H1 (cell line): ENCODE measurements around the gene FARS2. TPM values are rescaled to one million over a fixed set of nuclear protein-coding genes. Genes with fewer than 3 reads are reported as not detected.

Experiments
- CTCF ChIA-PET: fragments of 300-600 bp; sonication (Branson Sonifier 250); formaldehyde crosslinking; loops from one replicate; lab custom pipeline; 2021; ENCODE audit not compliant: partially characterized antibody; lab: Charles Lee
- POLR2A ChIA-PET: fragments of 300-600 bp; sonication (Branson Sonifier 250); formaldehyde crosslinking; loops from one replicate; lab custom pipeline; 2021; ENCODE audit warnings: inconsistent platforms; ENCODE audit not compliant: partially characterized antibody; lab: Charles Lee
- DNase-seq, 2 experiments: peaks; one replicate each; pipeline versions ENCODE4 v3.0.0 to v3.0.0-alpha.2; 2010 to 2022; ENCODE audit warnings: low spot score in 2 of 2, low read depth in 1 of 2, mixed read lengths in 1 of 2
- FAIRE-seq: peaks from 2 replicates; lab custom pipeline; 2011; peaks lifted over from hg19 to GRCh38; lab: Jason Lieb, UNC
- H2AFZ ChIP-seq: 2 replicates; pipeline ENCODE4 v1.8.1; 2012; ENCODE audit warnings: low read length, inconsistent platforms
- H2AK5ac ChIP-seq: 2 replicates; pipeline ENCODE4 v1.6.1; 2013; ENCODE audit warnings: low read depth, low read length
- H2BK120ac ChIP-seq: replicated peaks from 2 replicates; pipeline ENCODE3; 2013; ENCODE audit warnings: low read depth, low read length, inconsistent platforms
- H2BK12ac ChIP-seq: 2 replicates; pipeline ENCODE4 v1.6.1; 2013; ENCODE audit warnings: low read depth, low read length
- H2BK15ac ChIP-seq: 2 replicates; pipeline ENCODE4 v1.6.1; 2013; ENCODE audit warnings: low read length
- H2BK20ac ChIP-seq: 2 replicates; pipeline ENCODE4 v1.6.1; 2013; ENCODE audit warnings: low read length
- H2BK5ac ChIP-seq: 2 replicates; pipeline ENCODE4 v1.6.1; 2013; ENCODE audit warnings: low read depth, low read length
- H3K14ac ChIP-seq: 2 replicates; pipeline ENCODE4 v1.6.1; 2013; ENCODE audit warnings: inconsistent platforms; ENCODE audit not compliant: insufficient read length
- H3K18ac ChIP-seq: 2 replicates; pipeline ENCODE4 v1.6.1; 2013; ENCODE audit warnings: low read length; ENCODE audit errors: extremely low read depth
- H3K23ac ChIP-seq: 2 replicates; pipeline ENCODE4 v1.6.1; 2013; ENCODE audit warnings: inconsistent platforms; ENCODE audit not compliant: insufficient read length
- H3K23me2 ChIP-seq: 2 replicates; pipeline ENCODE4 v1.6.1; 2013; ENCODE audit warnings: low read depth, low read length
- H3K27ac ChIP-seq: 2 replicates; pipeline ENCODE4 v1.6.1; 2011; ENCODE audit warnings: low read depth, low read length, inconsistent platforms
- H3K27me3 ChIP-seq, 4 experiments: replicated peaks in 1 of 4; 1 replicate in 1 of 4; 2 replicates in 3 of 4; pipeline versions ENCODE4 v1.6.1 to v1.8.1; 2011 to 2013; ENCODE audit warnings: low read length in 3 of 4, mild to moderate bottlenecking in 3 of 4, inconsistent platforms in 2 of 4, mixed read lengths in 2 of 4, moderate library complexity in 1 of 4; ENCODE audit not compliant: control insufficient read depth in 3 of 4, insufficient read depth in 3 of 4; ENCODE audit errors: extremely low read depth in 1 of 4
- H3K36me3 ChIP-seq, 4 experiments: 2 replicates each; pipeline versions ENCODE4 v1.6.1 to v1.8.1; 2011 to 2013; ENCODE audit warnings: mild to moderate bottlenecking in 4 of 4, low read length in 3 of 4, moderate library complexity in 2 of 4, control low read depth in 1 of 4, inconsistent platforms in 1 of 4; ENCODE audit not compliant: insufficient read depth in 4 of 4, control insufficient read depth in 2 of 4
- H3K4ac ChIP-seq: replicated peaks from 2 replicates; pipeline ENCODE3; 2013; ENCODE audit warnings: low read length, low read depth, mixed read lengths, inconsistent platforms; ENCODE audit not compliant: insufficient read length
- H3K4me1 ChIP-seq, 4 experiments: replicated peaks in 1 of 4; 1 replicate in 1 of 4; 2 replicates in 3 of 4; pipeline versions ENCODE4 v1.6.1 to v1.8.1; 2011 to 2013; ENCODE audit warnings: low read length in 3 of 4, inconsistent platforms in 2 of 4, mixed read lengths in 1 of 4; ENCODE audit not compliant: insufficient read depth in 4 of 4, control insufficient read depth in 3 of 4
- H3K4me2 ChIP-seq, 2 experiments: 2 replicates each; pipeline versions ENCODE4 v1.6.1 to v1.8.1; 2011 to 2013; ENCODE audit warnings: low read depth in 2 of 2, low read length in 2 of 2, control low read depth in 1 of 2, inconsistent platforms in 1 of 2, mild to moderate bottlenecking in 1 of 2; ENCODE audit not compliant: insufficient read depth in 1 of 2
- H3K4me3 ChIP-seq, 4 experiments: fragments of 200-600, 300-600 bp in 1 of 4; sonication (generic), shearing (Covaris generic), sonication (Bioruptor Twin) in 1 of 4; 2 replicates each; pipeline versions ENCODE4 v1.5.1 to v1.8.1; 2011 to 2016; ENCODE audit warnings: low read length in 4 of 4, low read depth in 3 of 4, control low read depth in 2 of 4, inconsistent platforms in 2 of 4, mild to moderate bottlenecking in 2 of 4, mixed read lengths in 1 of 4, moderate library complexity in 1 of 4; ENCODE audit not compliant: insufficient read depth in 2 of 4; ENCODE audit errors: extremely low read depth in 1 of 4
- H3K56ac ChIP-seq: replicated peaks from 2 replicates; pipeline ENCODE3; 2013; ENCODE audit warnings: low read depth, mild to moderate bottlenecking, mixed read lengths, low read length, inconsistent platforms; ENCODE audit not compliant: insufficient read length
- H3K79me1 ChIP-seq: 2 replicates; pipeline ENCODE4 v1.6.1; 2013; ENCODE audit warnings: low read depth, low read length, control low read depth
- H3K79me2 ChIP-seq, 2 experiments: 2 replicates each; pipeline versions ENCODE4 v1.6.1 to v1.8.1; 2012 to 2013; ENCODE audit warnings: low read length in 2 of 2, mild to moderate bottlenecking in 2 of 2, inconsistent platforms in 1 of 2; ENCODE audit not compliant: insufficient read depth in 2 of 2, control insufficient read depth in 1 of 2
- H3K9ac ChIP-seq, 4 experiments: replicated peaks in 1 of 4; 1 replicate in 1 of 4; 2 replicates in 3 of 4; pipeline versions ENCODE4 v1.6.1 to v1.8.1; 2011 to 2013; ENCODE audit warnings: low read depth in 3 of 4, low read length in 3 of 4, control low read depth in 2 of 4, mild to moderate bottlenecking in 2 of 4, moderate library complexity in 2 of 4, inconsistent platforms in 1 of 4; ENCODE audit errors: extremely low read depth in 1 of 4
- H3K9me3 ChIP-seq, 2 experiments: 2 replicates each; pipeline versions ENCODE4 v1.6.1 to v1.8.1; 2012 to 2013; ENCODE audit warnings: mild to moderate bottlenecking in 2 of 2, moderate library complexity in 2 of 2, control low read depth in 1 of 2, inconsistent platforms in 1 of 2, low read depth in 1 of 2, low read length in 1 of 2, mixed read lengths in 1 of 2; ENCODE audit not compliant: insufficient read depth in 2 of 2
- H4K20me1 ChIP-seq, 2 experiments: replicated peaks in 1 of 2; 2 replicates each; pipeline versions ENCODE3 to v1.8.1; 2011 to 2013; ENCODE audit warnings: inconsistent platforms in 2 of 2, low read length in 2 of 2, mild to moderate bottlenecking in 1 of 2; ENCODE audit not compliant: insufficient read depth in 2 of 2, control insufficient read depth in 1 of 2
- H4K5ac ChIP-seq: 2 replicates; pipeline ENCODE4 v1.6.1; 2013; ENCODE audit warnings: low read length, low read depth, mixed read lengths, inconsistent platforms; ENCODE audit not compliant: insufficient read length
- H4K8ac ChIP-seq: 2 replicates; pipeline ENCODE4 v1.8.0; 2013; ENCODE audit warnings: mild to moderate bottlenecking, moderate library complexity, low read length, inconsistent platforms; ENCODE audit not compliant: insufficient read depth; ENCODE audit errors: extremely low read depth
- H4K91ac ChIP-seq: replicated peaks from 2 replicates; pipeline ENCODE3; 2013; ENCODE audit warnings: low read length, mixed read lengths, inconsistent platforms; ENCODE audit not compliant: insufficient read length
- ASH2L ChIP-seq: fragments of 200-600, 300-600 bp; sonication (generic); IDR thresholded peaks from one replicate; pipeline ENCODE4 v1.7.1; 2017; ENCODE audit warnings: low read length
- CREB1 ChIP-seq: IDR thresholded peaks from 2 replicates; pipeline ENCODE4 v1.6.1; 2012; ENCODE audit warnings: inconsistent platforms
- EZH2 ChIP-seq: fragments of 200-600 bp; sonication (generic); IDR thresholded peaks from 2 replicates; pipeline ENCODE4 v1.7.1; 2012; ENCODE audit warnings: low read depth, mild to moderate bottlenecking, moderate library complexity, low read length, inconsistent platforms; ENCODE audit not compliant: severe bottlenecking
- SUZ12 ChIP-seq: fragments of 200-600 bp; sonication (generic); IDR thresholded peaks from 2 replicates; pipeline ENCODE4 v1.6.1; 2012; ENCODE audit warnings: mild to moderate bottlenecking, inconsistent platforms, low read length, moderate library complexity, mixed read lengths
- TAF7 ChIP-seq: optimal IDR thresholded peaks from 2 replicates; pipeline ENCODE3; 2011; ENCODE audit warnings: low read depth, mild to moderate bottlenecking, inconsistent platforms, low read length, moderate library complexity, borderline replicate concordance
- YY1 ChIP-seq: IDR thresholded peaks from 2 replicates; pipeline ENCODE4 v1.6.1; 2011; ENCODE audit warnings: low read depth, mild to moderate bottlenecking, low read length
- WGBS, 2 experiments: shearing (Covaris generic) in 1 of 2; methylation state at CpG; one replicate each; pipeline versions ENCODE4 v1.1.6 to v1.1.7; 2013 to 2015; ENCODE audit warnings: low lambda C conversion rate in 2 of 2, mixed read lengths in 2 of 2, inconsistent platforms in 1 of 2, low coverage in 1 of 2, missing lambda C conversion rate in 1 of 2; ENCODE audit not compliant: insufficient replicate concordance in 2 of 2, insufficient coverage in 1 of 2, insufficient read length in 1 of 2; ENCODE audit errors: extremely low coverage in 1 of 2, missing lambda C conversion rate in 1 of 2; 5-methylcytosine and 5-hydroxymethylcytosine counted together
- polyA plus RNA-seq, 7 experiments: library from polyadenylated mRNA; depleted of rRNA in 3 of 7; stranded (reverse) in 5 of 7; unstranded in 2 of 7; fragments of >200 nt in 5 of 7; fragments of 200-250 nt in 2 of 7; gene quantifications; 1 replicate in 5 of 7; 2 replicates in 1 of 7; 4 replicates in 1 of 7; pipeline versions ENCODE4 v1.2.1 to v1.2.3, GENCODE V29; 2011 to 2013; ENCODE audit warnings: missing spikeins in 2 of 7, mixed read lengths in 2 of 7
- total RNA-seq: library from RNA; stranded (reverse); fragmentation: NEBNext Ultra II Directional; extraction: Animal tissue kit (Norgen Biotek cat#: 25700); gene quantifications from 2 replicates; pipeline ENCODE4 v1.2.1, GENCODE V29; 2021

FARS2 gene
- total and polyA plus RNA-seq, 2 of the 8 experiments (the other 6 are each of a cell fraction or from before 2014, with no cell fraction given), result 11.7 to 14.4 TPM

DNA sequence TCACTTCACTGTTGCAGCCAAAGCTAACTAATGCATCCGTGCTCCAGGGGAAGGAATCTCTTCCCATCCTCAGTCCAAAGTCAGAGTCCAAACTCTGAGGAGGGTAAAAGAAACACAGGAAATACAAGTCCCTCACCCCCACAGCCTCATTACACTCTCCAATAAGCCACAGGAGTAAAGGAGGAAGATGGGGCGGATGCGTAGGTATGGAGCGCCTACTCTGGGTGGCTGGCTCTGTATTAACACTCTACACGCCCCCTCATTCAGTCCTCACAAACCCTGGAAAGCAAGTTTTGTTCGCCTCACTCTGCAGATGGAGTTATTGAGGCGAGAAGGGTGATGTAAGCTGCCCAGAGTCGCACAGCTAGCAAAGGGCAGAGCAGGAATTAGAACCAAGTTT, 502.6 kb downstream of the FARS2 start:
- no peak overlapping the region for H2BK120ac ChIP-seq
- H3K79me2 ChIP-seq, result no peaks in the 10 kb centered on the region
- no peaks in the 10 kb centered on the region for H3K23me2 ChIP-seq
- H4K5ac ChIP-seq, result no peak overlapping the region
- no peak for FAIRE-seq
- no peak overlapping the region for H4K8ac ChIP-seq
- no peak overlapping the region for H2AFZ ChIP-seq
- H4K20me1 ChIP-seq, result no peaks in the 10 kb centered on the region
- no peak overlapping the region for H3K18ac ChIP-seq
- H3K4ac ChIP-seq, result no peak overlapping the region
- H3K36me3 ChIP-seq, result no peaks in the 10 kb centered on the region
- TF ChIP-seq SUZ12 (no peak), TAF7 (no peak), YY1 (no peak), EZH2 (no peak), CREB1 (no peak), ASH2L (no peak)
- no peak overlapping the region for H2AK5ac ChIP-seq
- H3K14ac ChIP-seq, result no peak overlapping the region
- DNase-seq, result no peak
- H3K4me3 ChIP-seq, result no peak overlapping the region
- H3K27ac ChIP-seq, result no peak overlapping the region
- no peak overlapping the region for H3K56ac ChIP-seq
- H3K9me3 ChIP-seq, result peaks cover 6 to 7% of the 10 kb centered on the region in 2 experiments; a peak in 3 of 4 replicates
- peaks cover 0 to 1% (median 0%) of the 10 kb centered on the region in 4 experiments; a peak in 1 of 7 replicates for H3K4me1 ChIP-seq
- H3K9ac ChIP-seq, result no peak overlapping the region
- POLR2A ChIA-PET, result no interaction called here
- H3K27me3 ChIP-seq, result no peaks in the 10 kb centered on the region
- H2BK20ac ChIP-seq, result no peak overlapping the region
- CTCF ChIA-PET, result interaction anchor here (1.5 to 2.7 kb wide), 4 partner anchors 10 to 293 kb away, joined by 4 to 12 read pairs (median 6); no protein-coding TSS in a partner anchor
- no peaks in the 10 kb centered on the region for H3K79me1 ChIP-seq
- H2BK12ac ChIP-seq, result no peak overlapping the region
- H3K23ac ChIP-seq, result no peak overlapping the region
- WGBS, 2 experiments, result 87% methylated on average over 8 of the region's 8 CpGs; no CpG with 5 or more reads in 1 of the 2 experiments
- H4K91ac ChIP-seq, result no peak overlapping the region
- no peak overlapping the region for H3K4me2 ChIP-seq
- H2BK15ac ChIP-seq, result no peak overlapping the region
- no peak overlapping the region for H2BK5ac ChIP-seq
